ENCODE measurements around the gene RNF166.

Gene RNF166

DNA sequence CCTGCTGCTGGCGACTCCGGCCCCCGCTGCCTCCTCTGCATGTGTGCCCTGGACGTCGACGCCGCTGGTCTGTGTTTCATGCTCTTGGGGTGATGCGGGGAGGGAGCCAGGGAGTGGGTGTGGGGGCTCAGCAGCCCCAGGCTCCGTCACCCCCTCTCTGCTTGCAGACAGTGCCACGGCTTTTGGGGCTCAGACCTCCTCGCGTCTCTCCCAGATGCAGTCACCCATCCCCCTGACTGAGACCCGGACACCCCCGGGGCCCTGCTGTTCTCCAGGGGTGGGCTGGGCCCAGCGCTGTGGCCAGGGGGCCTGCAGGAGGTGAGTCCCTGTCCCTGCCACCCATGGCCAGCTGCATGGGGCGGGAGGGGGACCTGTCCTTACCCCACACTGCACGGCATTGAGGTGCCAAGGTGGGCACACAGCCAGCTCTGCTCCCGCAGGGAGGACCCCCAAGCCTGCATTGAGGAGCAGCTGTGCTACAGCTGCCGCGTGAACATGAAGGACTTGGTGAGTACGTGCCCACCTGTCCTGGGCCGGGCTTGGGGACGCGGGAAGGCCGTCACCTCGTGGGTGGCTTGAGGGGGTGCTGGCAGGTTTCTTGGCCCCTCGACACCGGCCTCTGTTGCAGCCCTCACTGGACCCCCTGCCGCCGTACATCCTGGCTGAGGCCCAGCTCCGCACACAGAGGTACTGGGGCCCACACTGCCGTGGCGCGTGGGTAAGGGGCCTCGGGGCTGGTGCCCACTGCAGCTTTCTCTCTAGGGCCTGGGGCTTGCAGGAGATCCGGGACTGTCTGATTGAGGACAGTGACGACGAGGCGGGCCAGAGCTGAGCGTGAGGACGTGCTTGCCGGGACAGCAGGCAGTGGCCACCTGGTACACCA, 8.5 kb upstream of the RNF166 start:
- TF ChIP-seq, protein P1, sequence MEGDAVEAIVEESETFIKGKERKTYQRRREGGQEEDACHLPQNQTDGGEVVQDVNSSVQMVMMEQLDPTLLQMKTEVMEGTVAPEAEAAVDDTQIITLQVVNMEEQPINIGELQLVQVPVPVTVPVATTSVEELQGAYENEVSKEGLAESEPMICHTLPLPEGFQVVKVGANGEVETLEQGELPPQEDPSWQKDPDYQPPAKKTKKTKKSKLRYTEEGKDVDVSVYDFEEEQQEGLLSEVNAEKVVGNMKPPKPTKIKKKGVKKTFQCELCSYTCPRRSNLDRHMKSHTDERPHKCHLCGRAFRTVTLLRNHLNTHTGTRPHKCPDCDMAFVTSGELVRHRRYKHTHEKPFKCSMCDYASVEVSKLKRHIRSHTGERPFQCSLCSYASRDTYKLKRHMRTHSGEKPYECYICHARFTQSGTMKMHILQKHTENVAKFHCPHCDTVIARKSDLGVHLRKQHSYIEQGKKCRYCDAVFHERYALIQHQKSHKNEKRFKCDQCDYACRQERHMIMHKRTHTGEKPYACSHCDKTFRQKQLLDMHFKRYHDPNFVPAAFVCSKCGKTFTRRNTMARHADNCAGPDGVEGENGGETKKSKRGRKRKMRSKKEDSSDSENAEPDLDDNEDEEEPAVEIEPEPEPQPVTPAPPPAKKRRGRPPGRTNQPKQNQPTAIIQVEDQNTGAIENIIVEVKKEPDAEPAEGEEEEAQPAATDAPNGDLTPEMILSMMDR (IDR thresholded peaks at IDR 0.05; ENCODE audit: low read depth, low read length, missing control alignments): no peak
- H3K4me3 ChIP-seq (replicated peaks; ENCODE audit: low read depth, low read length): no peak overlapping the region
- DNase-seq (ENCODE audit: extremely low read depth, low read depth): no peak

DNA sequence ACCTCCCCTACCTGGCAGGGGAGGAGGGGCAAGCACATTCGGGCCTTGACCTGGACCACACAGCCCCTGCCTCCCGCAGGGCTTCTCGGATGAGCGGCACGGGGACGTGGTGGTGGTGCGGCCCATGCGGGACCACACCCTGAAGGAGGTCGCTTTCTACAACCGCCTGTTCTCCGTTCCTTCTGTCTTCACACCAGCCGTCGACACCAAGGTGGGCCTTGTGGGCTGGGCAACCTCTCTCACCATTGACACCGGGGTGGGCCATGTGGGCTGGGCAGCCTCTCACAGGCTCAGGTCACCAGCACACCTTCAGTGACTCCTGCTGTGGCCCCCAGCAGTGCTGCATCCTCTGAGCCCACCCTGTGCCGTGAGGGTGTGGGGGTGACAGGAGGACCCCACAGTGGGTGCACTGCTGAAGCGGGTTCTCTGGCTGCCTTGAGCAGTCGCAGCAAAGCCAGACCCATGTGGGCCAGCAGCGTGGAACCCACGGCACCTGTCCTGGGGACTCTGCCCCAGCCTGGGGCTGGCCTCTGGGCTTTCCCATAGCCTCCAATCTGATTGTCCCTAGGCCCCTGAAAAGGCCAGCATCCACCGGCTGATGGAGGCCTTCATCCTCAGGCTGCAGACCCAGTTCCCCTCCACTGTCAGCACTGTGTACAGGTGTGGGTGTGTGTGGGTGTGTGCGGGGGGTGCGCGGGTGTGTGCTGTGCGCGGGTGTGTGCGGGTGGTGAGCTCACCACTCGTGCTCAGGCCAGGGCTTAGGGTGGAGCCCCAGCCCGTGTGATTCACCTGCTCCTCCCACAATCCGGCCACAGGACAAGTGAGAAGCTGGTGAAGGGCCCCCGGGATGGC, 7.6 kb upstream of the RNF166 start:
- H3K4me3 ChIP-seq (replicated peaks; ENCODE audit: low read depth, low read length): no peak overlapping the region
- TF ChIP-seq, protein P1 (IDR thresholded peaks at IDR 0.05; ENCODE audit: low read depth, low read length, missing control alignments): no peak
- no peak for DNase-seq (ENCODE audit: extremely low read depth, low read depth)

DNA sequence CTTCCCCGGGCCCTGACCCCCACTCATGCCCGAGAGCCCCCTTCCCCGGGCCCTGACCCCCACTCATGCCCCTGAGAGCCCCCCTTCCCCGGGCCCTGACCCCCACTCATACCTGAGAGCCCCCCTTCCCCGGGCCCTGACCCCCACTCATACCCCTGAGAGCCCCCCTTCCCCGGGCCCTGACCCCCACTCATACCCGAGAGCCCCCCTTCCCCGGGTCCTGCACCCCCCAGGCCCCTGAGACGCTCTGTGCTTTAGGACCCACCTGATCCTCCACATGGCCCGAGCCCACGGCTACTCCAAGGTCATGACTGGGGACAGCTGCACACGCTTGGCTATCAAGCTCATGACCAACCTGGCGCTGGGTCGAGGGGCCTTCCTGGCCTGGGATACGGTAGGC, 6.8 kb upstream of the RNF166 start:
- DNase-seq (ENCODE audit: extremely low read depth, low read depth): no peak
- TF ChIP-seq, protein P1 (IDR thresholded peaks at IDR 0.05; ENCODE audit: low read depth, low read length, missing control alignments): no peak
- no peak overlapping the region for H3K4me3 ChIP-seq (replicated peaks; ENCODE audit: low read depth, low read length)

DNA sequence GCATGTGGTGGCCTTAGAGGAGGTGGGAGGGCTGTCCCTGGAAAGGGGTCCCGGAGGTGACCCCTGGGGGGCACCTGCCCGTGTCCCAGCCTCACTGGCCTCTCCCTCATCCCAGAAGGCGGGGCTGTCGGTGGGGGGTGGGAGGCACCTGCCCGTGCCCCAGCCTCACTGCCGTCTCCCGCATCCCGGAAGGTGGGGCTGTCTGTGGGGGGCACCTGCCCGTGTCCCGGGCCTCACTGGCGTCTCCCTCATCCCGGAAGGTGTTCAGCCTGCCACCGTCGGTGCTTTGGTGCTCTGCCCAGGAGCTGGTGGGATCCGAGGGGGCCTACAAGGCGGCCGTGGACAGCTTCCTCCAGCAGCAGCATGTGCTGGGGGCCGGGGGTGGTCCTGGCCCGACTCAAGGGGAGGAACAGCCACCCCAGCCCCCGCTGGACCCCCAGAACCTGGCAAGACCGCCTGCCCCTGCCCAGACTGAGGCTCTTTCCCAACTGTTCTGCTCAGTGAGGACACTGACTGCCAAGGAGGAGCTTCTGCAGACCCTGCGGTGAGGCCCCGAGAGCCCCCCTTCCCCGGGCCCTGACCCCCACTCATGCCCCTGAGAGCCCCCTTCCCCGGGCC, 6.3 kb upstream of the RNF166 start:
- no peak for DNase-seq (ENCODE audit: extremely low read depth, low read depth)
- TF ChIP-seq, protein P1 (IDR thresholded peaks at IDR 0.05; ENCODE audit: low read depth, low read length, missing control alignments): no peak
- no peak overlapping the region for H3K4me3 ChIP-seq (replicated peaks; ENCODE audit: low read depth, low read length)

DNA sequence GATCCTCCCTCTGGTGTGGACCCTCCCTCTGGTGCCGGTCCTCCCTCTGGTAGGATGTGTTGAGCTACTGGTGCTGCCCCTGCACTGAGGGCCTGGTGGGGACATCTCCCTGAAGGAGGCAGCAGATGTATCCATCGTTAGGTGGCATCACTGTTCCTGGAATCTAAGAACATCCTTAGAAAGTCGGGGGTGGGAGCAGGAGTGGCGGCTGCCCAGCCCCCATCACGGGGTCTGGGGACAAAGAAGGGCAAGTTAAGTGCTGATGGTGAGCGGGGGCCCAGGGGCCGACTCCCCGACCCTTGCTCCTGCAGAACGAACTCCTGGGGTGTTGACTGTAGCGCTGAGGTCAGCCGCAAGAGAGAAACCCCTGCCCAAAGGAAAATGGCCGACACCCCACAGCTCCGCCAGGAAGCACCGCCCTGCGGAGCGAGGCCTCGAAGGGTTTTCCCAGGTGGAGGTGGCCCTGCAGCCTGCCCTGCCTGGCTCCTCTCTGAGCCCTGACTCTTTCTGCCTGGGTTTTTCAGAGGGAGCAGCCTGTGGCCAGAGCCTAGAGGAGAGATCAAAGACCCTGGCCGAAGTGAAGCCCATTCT, 5.6 kb upstream of the RNF166 start:
- H3K4me3 ChIP-seq (replicated peaks; ENCODE audit: low read depth, low read length): no peak overlapping the region
- no peak for DNase-seq (ENCODE audit: extremely low read depth, low read depth)
- TF ChIP-seq, protein P1 (IDR thresholded peaks at IDR 0.05; ENCODE audit: low read depth, low read length, missing control alignments): no peak

DNA sequence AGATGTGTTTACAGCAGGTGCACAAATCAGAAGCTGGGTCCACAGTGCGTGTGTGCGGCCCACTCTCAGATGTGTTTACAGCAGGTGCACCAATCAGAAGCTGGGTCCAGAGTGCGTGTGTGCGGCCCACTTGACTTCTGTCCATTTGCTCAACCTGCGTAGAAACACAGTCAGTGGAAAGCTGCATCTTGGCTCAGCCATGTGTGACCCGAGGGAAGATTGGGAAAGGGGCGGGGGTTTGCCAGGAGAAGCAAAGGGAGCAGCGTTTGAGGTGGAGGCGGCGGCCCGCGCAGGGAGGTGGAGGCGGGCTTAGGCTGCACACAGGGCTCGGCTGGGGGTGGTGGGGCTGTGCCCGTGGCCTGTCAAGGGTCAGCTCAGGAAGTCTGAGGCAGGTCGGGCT, 4.3 kb upstream of the RNF166 start:
- no peak overlapping the region for H3K4me3 ChIP-seq (replicated peaks; ENCODE audit: low read depth, low read length)
- no peak for DNase-seq (ENCODE audit: extremely low read depth, low read depth)
- TF ChIP-seq, protein P1 (IDR thresholded peaks at IDR 0.05; ENCODE audit: low read depth, low read length, missing control alignments): no peak
